H9 (cell line): ENCODE data around the gene CWC27. TPM values are rescaled to one million over a fixed set of nuclear protein-coding genes. Genes with fewer than 3 reads are reported as not detected.

ENCODE experiments used
- DNase-seq: peaks from one replicate; pipeline ENCODE4 v3.0.0-alpha.2; 2017
- H2AFZ ChIP-seq: one replicate; pipeline ENCODE4 v1.6.1; 2013; ENCODE audit warnings: mild to moderate bottlenecking, low read length, control low read depth, moderate library complexity
- H2AK5ac ChIP-seq: 2 replicates; pipeline ENCODE4 v1.6.1; 2013; ENCODE audit warnings: low read length, control low read depth, mixed read lengths; ENCODE audit not compliant: insufficient read length
- H2BK120ac ChIP-seq: one replicate; pipeline ENCODE4 v1.6.1; 2013; ENCODE audit warnings: low read depth, mild to moderate bottlenecking, low read length, control low read depth, inconsistent platforms; ENCODE audit not compliant: poor library complexity, severe bottlenecking
- H2BK12ac ChIP-seq: 2 replicates; pipeline ENCODE4 v1.6.1; 2013; ENCODE audit warnings: low read length, control low read depth, mixed read lengths, low read depth; ENCODE audit not compliant: insufficient read length
- H2BK15ac ChIP-seq: 2 replicates; pipeline ENCODE4 v1.6.1; 2013; ENCODE audit warnings: low read depth, low read length, control low read depth
- H2BK20ac ChIP-seq: one replicate; pipeline ENCODE4 v1.6.1; 2013; ENCODE audit warnings: low read depth, mild to moderate bottlenecking, low read length, control low read depth, inconsistent platforms; ENCODE audit not compliant: poor library complexity, severe bottlenecking
- H2BK5ac ChIP-seq: 2 replicates; pipeline ENCODE4 v1.6.1; 2013; ENCODE audit warnings: low read length, control low read depth, mixed read lengths; ENCODE audit not compliant: insufficient read length
- H3K14ac ChIP-seq: 2 replicates; pipeline ENCODE4 v1.6.1; 2013; ENCODE audit warnings: low read length, control low read depth; ENCODE audit not compliant: insufficient read depth
- H3K18ac ChIP-seq: 2 replicates; pipeline ENCODE4 v1.6.1; 2013; ENCODE audit warnings: low read depth, mild to moderate bottlenecking, mixed read lengths, low read length, control low read depth; ENCODE audit not compliant: insufficient read length
- H3K23ac ChIP-seq: 2 replicates; pipeline ENCODE4 v1.6.1; 2013; ENCODE audit warnings: low read length, control low read depth, mixed read lengths, low read depth; ENCODE audit not compliant: insufficient read length
- H3K23me2 ChIP-seq: 2 replicates; pipeline ENCODE4 v1.6.1; 2013; ENCODE audit warnings: low read depth, mild to moderate bottlenecking, mixed read lengths, low read length, control low read depth; ENCODE audit not compliant: insufficient read length, poor library complexity, severe bottlenecking
- H3K27ac ChIP-seq: 2 replicates; pipeline ENCODE4 v1.5.1; 2013; ENCODE audit warnings: low read length, control low read depth, mixed read lengths, low read depth; ENCODE audit not compliant: insufficient read length
- H3K27me3 ChIP-seq: 2 replicates; pipeline ENCODE4 v1.6.1; 2013; ENCODE audit warnings: low read length, control low read depth, inconsistent platforms; ENCODE audit not compliant: insufficient read depth
- H3K4ac ChIP-seq: 2 replicates; pipeline ENCODE4 v1.6.1; 2013; ENCODE audit warnings: low read depth, mild to moderate bottlenecking, control low read depth, inconsistent platforms, low read length, moderate library complexity
- H3K4me1 ChIP-seq: 2 replicates; pipeline ENCODE4 v1.6.1; 2013; ENCODE audit warnings: low read length, control low read depth, inconsistent platforms; ENCODE audit not compliant: insufficient read depth
- H3K4me2 ChIP-seq: 2 replicates; pipeline ENCODE4 v1.6.1; 2013; ENCODE audit warnings: low read length, control low read depth, mixed read lengths; ENCODE audit not compliant: insufficient read length, insufficient read depth
- H3K56ac ChIP-seq: 2 replicates; pipeline ENCODE4 v1.6.1; 2013; ENCODE audit warnings: low read depth, mild to moderate bottlenecking, mixed read lengths, low read length, control low read depth; ENCODE audit not compliant: insufficient read length
- H3K79me1 ChIP-seq: 2 replicates; pipeline ENCODE4 v1.6.1; 2013; ENCODE audit warnings: low read depth, mild to moderate bottlenecking, moderate library complexity, low read length, control low read depth, inconsistent platforms; ENCODE audit not compliant: insufficient read depth, poor library complexity, severe bottlenecking
- H3K79me2 ChIP-seq: 2 replicates; pipeline ENCODE4 v1.6.1; 2013; ENCODE audit warnings: low read length, control low read depth, inconsistent platforms; ENCODE audit not compliant: insufficient read depth
- H3K9ac ChIP-seq: 2 replicates; pipeline ENCODE4 v1.6.1; 2013; ENCODE audit warnings: low read length, control low read depth, mixed read lengths; ENCODE audit not compliant: insufficient read length; ENCODE audit errors: extremely low read depth
- H3K9me3 ChIP-seq: one replicate; pipeline ENCODE4 v1.6.1; 2013; ENCODE audit warnings: low read depth, low read length, inconsistent platforms; ENCODE audit not compliant: control insufficient read depth
- H3T11ph ChIP-seq: one replicate; pipeline ENCODE4 v1.6.1; 2013; ENCODE audit warnings: mild to moderate bottlenecking, low read length, control low read depth, inconsistent platforms
- H4K20me1 ChIP-seq: one replicate; pipeline ENCODE4 v1.6.1; 2013; ENCODE audit not compliant: control insufficient read depth, insufficient read length, insufficient read depth
- H4K5ac ChIP-seq: 2 replicates; pipeline ENCODE4 v1.6.1; 2013; ENCODE audit warnings: low read depth, mild to moderate bottlenecking, mixed read lengths, low read length, control low read depth; ENCODE audit not compliant: insufficient read length
- H4K8ac ChIP-seq: replicated peaks from 2 replicates; pipeline ENCODE4 v1.6.1; 2013; ENCODE audit warnings: low read length, control low read depth, mixed read lengths, low read depth; ENCODE audit not compliant: insufficient read length
- H4K91ac ChIP-seq: 2 replicates; pipeline ENCODE4 v1.6.1; 2013; ENCODE audit warnings: low read depth, mild to moderate bottlenecking, moderate library complexity, mixed read lengths, low read length, control low read depth; ENCODE audit not compliant: insufficient read length
- H3K27ac Mint-ChIP-seq, 3 experiments: 2 replicates in 2 of 3; 3 replicates in 1 of 3; pipeline ENCODE4 v1.8.0; 2020 to 2021; ENCODE audit warnings: mixed read lengths in 3 of 3, mild to moderate bottlenecking in 1 of 3, moderate library complexity in 1 of 3
- H3K27me3 Mint-ChIP-seq: 2 replicates; pipeline ENCODE4 v1.8.0; 2021; ENCODE audit warnings: low read depth, mild to moderate bottlenecking, moderate library complexity, mixed read lengths
- H3K36me3 Mint-ChIP-seq, 3 experiments: 2 replicates in 2 of 3; 3 replicates in 1 of 3; pipeline ENCODE4 v1.8.0; 2020 to 2021; ENCODE audit warnings: low read depth in 3 of 3, mixed read lengths in 3 of 3; ENCODE audit not compliant: insufficient read depth in 1 of 3
- H3K4me1 Mint-ChIP-seq, 2 experiments: 2 replicates each; pipeline ENCODE4 v1.8.0; 2020; ENCODE audit warnings: mixed read lengths in 2 of 2
- H3K4me3 Mint-ChIP-seq, 2 experiments: 2 replicates in 1 of 2; 3 replicates in 1 of 2; pipeline ENCODE4 v1.8.0; 2020 to 2021; ENCODE audit warnings: mild to moderate bottlenecking in 2 of 2, mixed read lengths in 2 of 2, moderate library complexity in 1 of 2
- H3K9me3 Mint-ChIP-seq, 2 experiments: 2 replicates in 1 of 2; 3 replicates in 1 of 2; pipeline ENCODE4 v1.8.0; 2020; ENCODE audit warnings: mild to moderate bottlenecking in 2 of 2, mixed read lengths in 2 of 2, moderate library complexity in 1 of 2
- CTCF ChIP-seq: fragments of 200-600 bp; sonication (generic); conservative IDR thresholded peaks from 3 replicates; pipeline ENCODE4 v1.8.0; 2021; ENCODE audit warnings: antibody characterized with exemption, mild to moderate bottlenecking
- WGBS: extraction: QIAGEN DNeasy Blood & Tissue Kit; methylation state at CpG from one replicate; pipeline ENCODE4 v1.1.7; 2013; ENCODE audit warnings: missing lambda C conversion rate, low lambda C conversion rate, mixed read lengths; ENCODE audit not compliant: insufficient read length; ENCODE audit errors: extremely low coverage; 5-methylcytosine and 5-hydroxymethylcytosine counted together
- total RNA-seq: library from RNA; stranded (reverse); gene quantifications from 2 replicates; pipeline ENCODE4 v1.2.1, GENCODE V29; 2021

The CWC27 gene
- total RNA-seq, 1 experiment from 2014 or later: 41.9 TPM

- Histone ChIP-seq H2BK20ac (no peak overlapping the region), H2BK12ac (no peak overlapping the region), H2AK5ac (no peak overlapping the region), H3K4me1 (no peaks in the 10 kb centered on the region), H3K23ac (no peak overlapping the region), H3K79me1 (no peaks in the 10 kb centered on the region), H3K4ac (no peak overlapping the region), H4K8ac (no peak overlapping the region), H3K14ac (no peak overlapping the region), H2BK120ac (no peak overlapping the region), H3K23me2 (no peaks in the 10 kb centered on the region), H4K91ac (no peak overlapping the region), H4K20me1 (no peaks in the 10 kb centered on the region), H2BK5ac (no peak overlapping the region), H2AFZ (no peak overlapping the region), H3T11ph (no peak overlapping the region), H2BK15ac (no peak overlapping the region), H3K27ac (no peak overlapping the region), H3K9me3 (no peaks in the 10 kb centered on the region), H3K79me2 (no peaks in the 10 kb centered on the region), H3K9ac (no peak overlapping the region), H3K4me2 (no peak overlapping the region), H4K5ac (no peak overlapping the region), H3K27me3 (no peaks in the 10 kb centered on the region), H3K18ac (no peak overlapping the region), H3K56ac (no peak overlapping the region)
- H3K27ac Mint-ChIP-seq: no peak overlapping the region
- DNase-seq: no peak
- H3K9me3 Mint-ChIP-seq: no peaks in the 10 kb centered on the region
- no peak for TF ChIP-seq CTCF
- H3K4me1 Mint-ChIP-seq: no peaks in the 10 kb centered on the region
- WGBS: 100% methylated on average over 1 of the region's 1 CpG
- H3K36me3 Mint-ChIP-seq: peaks cover 8 to 12% (median 10%) of the 10 kb centered on the region in 3 experiments; a peak in 5 of 7 replicates
- no peak overlapping the region for H3K4me3 Mint-ChIP-seq
- no peaks in the 10 kb centered on the region for H3K27me3 Mint-ChIP-seq
These were observed 21.5 kb downstream of the CWC27 start for GRCh38 chr5:64790210-64790609.
